HG02943 (cell line): ENCODE data around the gene BPIFB1.

Experiments used
- ATAC-seq: cut with Tn5 transposase; IDR thresholded peaks from one replicate; pipeline ENCODE4 v1.9.1; 2021; ENCODE audit warnings: mild to moderate bottlenecking, low read depth, moderate library complexity; ENCODE audit not compliant: unreplicated experiment

BPIFB1 gene

DNA sequence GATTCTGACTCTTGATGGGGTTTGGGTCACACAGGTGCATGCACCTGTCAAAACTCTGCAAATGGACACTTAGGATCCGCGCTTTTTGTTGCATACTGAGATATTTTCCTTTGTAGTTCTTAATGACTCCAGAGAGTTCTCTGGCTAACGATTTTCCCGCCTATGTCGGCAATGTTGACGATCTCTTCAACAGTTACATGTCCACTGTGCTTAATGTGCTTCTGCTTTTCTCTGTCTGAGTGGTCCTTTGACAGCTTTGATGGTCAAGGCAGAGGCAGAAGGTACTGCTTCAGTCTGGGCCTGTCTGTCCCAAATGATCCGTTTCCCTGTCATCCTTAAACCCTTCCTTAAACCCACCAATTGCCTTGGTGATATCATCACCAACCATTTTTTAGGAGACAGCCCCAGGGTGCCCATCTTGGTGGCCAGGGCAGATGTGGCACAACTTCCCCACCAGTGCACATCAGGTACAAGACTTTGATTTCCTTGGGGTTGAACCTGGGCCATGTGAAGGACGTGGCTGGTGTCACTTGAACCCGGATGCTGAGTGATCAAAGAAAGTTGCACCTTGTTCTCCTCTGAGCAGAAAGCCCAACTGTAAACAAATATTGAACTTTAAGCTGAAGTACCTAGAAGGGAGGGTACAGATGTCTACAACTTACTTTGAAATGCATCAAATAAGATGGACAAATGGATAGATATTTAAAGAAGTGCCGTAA lies 10.7 kb upstream of the BPIFB1 start:
- no peak for ATAC-seq

DNA sequence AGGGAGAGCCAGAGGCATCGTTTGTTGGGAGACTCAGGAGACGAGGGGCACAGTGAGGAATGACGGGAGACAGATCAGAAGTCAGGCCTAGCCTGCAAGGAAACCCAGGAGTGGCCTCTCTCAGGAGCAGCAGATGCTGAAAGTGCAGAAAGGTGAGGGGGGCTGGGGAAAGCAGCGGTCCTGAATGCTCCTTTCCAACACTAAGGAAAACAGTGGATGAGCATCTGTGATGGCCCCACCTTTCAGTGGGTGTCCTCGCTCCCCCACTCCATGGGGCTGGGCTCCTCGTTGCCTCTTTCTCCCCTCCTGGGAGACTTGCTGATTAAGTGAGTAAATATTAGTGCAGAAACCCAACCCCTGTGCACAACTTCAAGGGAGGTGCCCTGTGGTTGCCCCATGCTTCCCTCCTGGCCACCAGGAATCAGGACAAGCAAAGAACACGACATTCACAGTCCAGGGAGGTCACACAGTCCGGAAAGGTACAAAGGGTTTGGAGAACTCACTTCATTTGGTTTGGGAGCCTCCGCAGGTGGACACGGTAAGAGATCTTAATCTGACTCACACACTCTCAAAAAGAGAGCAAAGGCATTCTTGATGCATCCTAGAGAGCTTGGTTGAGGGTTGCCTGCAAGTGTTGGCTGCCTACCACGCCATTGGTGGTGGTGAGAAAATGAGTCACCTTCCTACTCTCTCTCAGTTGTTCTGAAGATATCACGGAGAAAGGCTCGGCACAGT lies 9.7 kb upstream of the BPIFB1 start:
- ATAC-seq: no peak

DNA sequence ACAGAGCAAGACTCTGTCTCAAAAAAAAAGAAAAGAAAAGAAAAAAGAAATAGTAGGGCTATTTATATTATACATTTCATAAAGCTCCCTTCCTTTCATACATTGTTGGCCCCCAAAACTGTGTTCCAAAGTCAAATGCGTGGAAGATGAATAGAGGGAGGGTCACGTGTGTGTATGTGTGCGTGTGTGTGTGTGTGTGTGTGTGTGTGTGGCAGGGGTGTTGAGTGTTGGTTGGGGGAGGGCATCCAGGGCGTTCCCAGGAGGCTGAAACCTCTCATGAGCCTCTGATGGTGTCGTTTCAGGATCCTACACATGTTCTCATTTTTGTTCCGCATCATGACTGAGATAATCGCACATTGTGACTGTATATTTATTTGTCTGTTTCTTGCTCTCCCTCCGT lies 7.8 kb upstream of the BPIFB1 start:
- ATAC-seq: no peak

DNA sequence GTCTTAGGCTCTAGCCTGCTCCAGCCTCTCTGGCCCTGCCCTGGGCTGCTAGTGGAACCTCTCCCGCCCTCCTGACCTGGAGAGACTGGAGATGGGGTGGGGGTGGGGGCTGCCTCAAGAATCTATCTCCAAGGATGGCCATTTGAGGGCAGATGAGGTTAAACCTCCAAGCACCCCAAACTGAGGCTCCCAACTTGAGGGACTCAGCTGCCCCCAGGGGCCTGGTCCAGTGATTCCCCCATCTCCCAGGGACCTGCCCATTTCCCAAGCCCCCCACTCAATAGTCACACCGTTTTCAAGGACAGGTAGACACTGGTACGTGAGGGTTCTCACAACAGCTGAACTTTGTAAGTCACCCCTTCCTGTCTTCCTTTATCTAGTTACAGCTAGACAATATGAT lies 7.1 kb upstream of the BPIFB1 start:
- ATAC-seq: no peak

DNA sequence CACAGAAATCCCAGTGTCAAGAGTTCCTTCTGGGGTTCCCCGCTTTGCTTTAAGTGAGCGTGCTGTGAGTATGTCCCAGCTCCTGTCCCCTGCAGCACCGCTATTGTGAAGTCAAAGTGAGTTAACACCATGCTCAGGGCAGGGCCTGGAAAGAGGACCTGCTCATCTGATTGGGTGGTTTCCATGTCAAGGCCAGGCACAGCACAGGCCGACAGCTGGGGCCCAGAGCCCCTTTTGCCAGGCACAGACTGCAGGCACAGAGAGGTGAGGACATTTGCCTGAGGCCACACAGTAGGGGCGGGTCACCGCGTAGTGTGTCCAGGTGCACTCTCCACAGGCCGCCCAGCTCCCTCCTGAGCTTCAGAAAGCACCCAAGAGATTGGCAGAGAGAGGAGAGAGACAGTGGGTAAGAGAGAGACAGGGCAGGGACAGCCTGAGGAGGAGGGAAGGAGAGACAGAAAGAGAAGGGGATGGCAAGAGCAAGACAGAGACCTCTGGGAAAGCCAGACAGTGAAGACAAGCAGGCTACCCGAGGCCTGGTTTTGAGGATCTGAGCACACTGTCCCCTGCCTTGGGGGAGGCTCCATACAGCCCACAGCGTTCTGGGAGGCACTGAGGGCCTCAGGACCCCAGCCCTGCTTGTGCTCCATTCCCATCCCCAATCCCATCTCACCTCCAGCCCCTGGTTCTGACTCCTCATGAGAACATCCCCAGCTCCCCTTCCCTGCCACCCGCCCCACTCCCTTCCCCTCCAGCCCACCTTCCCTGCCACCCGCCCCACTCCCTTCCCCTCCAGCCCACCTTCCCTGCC lies 6.5 kb upstream of the BPIFB1 start:
- ATAC-seq: no peak

DNA sequence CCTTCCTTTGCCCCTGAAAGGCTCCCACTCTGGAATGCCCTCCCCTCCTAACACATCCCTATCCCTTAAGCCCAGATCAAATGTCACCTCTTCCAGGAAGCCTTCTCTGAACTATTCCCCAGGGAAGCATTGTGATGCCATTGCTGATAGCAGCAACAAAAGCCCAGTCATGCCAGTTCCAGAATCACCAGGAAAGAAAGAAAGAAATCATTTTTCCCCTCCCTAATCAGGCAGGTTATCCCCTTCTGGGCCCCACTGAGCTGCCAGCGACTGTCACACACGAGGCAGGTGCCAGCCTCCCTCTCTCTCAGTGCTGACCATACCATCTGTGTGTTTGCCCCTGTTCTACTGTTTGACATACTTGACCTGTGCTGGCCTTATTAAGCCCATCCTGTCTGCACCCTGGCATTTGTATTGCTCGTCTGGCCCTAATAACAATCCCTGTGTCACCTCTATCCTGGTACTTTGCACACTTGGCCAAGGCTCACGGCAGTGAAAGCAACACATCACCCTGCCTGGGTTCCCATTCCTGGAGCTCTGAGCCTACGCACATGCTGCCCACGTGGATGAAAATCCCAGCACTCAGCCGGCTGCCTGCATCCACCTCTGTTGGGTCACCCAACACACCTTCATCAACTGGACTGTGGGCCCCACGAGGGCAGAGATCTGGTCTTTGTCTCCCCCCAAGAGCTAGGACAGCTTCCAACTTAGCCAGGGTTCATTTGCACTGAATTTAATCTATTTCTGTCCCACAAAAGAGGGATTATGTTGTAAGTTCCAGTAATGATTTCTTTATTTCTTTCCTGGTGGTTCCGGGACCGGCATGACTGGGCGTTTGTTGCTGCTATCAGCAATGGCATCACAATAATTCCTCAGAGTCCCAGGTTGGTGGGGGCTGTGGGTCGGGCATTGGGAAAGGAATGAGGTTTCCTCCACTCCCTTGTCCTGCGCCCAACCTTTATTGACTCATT lies 5.3 kb upstream of the BPIFB1 start:
- ATAC-seq: no peak

DNA sequence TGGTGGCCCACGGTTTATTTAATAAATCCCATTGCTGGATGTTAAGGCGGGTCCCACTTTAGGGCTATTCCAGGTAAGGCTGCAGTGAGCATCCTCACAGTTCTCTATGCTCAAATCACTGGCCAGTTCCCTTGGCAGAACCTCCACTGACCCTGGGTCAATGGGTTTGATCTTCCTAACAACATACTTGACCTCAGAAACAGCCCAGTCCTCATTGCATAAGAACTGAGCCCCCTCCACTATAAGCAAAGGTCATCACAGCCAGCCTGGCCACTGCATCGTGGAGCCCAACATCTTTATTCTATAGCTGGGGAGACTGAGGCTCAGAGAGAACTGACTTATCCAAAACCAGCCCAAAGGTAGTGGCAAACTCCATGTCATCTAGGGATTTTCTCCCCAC lies 4.3 kb upstream of the BPIFB1 start:
- no peak for ATAC-seq

DNA sequence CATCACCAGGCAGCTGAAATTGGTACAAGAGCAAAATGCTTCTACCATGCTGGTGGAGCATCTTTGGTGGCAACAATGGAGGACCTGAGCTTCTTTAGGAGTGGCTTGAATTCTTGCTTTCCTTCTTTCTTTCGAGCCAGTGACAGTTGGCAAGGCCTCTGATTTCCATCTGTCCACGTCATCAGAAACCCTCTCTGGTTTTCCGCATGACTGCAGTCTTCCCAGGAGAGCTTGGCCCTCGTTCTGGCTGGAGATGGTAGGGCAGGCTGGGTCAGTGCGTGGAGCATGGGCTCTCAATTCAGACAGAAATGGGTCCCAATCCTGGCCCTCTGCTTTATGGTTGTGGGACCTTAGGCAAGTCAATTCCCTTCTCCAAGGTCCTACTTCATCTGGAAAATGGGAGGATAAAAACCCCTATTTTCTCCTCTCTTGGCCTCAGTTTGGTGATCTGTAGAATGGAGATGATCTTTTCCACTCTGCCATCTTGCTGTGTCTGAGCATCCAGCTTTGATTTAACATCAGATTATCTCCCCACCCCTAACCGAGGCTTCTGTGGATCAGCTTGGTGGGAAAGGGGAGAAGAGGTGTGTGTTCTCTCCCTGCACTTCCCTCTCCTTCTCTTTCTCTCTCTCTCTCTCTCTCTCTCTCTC lies 3.6 kb upstream of the BPIFB1 start:
- no peak for ATAC-seq

DNA sequence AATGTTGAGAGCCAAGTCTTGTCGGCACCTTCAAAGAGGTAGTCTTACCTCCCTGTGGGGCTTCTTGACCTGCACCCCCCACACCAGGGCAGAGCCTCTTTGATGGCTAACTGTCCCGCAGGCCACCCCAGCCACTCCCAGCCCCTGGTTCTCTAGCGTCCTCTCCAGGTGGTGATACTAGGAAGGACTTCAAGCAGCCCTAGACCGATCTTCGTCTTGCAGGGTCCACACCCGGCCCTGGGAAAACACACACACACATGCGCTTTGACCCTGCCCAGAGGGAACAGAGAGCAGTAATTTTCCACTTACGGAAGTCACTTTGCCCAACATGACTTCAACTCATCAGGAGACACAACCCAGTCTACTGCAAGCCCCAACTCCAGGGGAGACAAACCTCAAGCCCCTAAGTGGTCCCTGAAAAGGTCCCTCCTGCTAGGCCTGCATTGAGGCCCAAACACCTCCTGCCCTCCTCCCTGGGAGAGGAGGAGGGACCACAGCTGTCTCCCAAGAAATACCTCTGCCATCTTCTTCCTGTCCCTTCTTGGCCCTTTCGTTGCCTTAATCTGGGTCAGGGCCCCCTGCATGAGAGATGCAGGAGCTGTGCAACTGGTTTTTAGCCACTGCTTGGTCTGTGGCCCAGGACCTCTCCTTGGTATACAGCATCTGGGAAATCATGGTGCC lies 2.9 kb upstream of the BPIFB1 start:
- no peak for ATAC-seq

DNA sequence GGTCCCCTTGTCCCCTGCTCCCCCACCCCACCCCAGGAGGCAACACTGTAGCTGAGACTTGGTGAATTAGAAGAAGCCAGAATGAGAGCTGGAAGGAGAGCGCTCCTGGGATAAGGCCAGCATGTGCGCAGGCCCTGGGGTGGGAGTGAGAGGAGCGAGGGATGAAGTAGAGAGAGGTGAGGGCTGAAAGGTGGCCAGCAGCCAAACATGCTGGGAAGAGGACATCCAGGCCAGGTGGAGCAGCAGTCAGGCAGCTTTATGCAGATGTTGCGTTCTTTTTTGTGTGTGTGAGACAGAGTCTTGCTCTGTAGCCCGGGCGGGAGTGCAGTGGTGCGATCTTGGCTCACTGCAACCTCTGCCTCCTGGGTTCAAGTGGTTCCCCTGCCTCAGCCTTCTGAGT lies 2.2 kb upstream of the BPIFB1 start:
- ATAC-seq: no peak

DNA sequence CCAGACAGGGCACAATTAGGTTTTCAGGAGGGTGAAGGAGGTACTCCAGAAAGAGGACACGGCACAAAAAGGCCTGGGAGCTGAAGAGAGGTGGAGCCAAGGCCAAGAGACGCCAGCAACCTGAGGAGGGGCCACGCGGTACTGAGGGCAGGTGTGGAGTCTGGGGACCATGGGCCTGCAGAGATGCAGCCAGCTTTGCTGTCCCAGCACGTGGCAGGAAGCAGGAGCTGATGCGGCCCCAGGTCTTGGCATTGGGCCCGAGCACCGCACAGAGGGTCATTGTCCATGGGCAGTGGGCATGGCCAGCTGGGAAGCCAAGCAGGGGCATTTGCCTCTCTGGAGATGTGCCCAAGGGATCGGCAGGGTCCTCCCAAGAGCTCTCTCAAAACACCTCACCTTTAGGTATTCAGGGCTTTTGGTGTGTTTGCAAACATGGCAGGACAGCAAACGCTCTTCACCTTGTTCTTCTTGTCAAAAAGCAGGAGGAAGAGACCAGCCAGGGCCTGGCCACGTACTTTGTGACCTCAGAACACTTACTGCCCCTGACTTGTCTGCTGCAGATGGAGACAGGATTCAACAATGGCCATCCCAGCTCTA lies 1.4 kb upstream of the BPIFB1 start:
- no peak for ATAC-seq

DNA sequence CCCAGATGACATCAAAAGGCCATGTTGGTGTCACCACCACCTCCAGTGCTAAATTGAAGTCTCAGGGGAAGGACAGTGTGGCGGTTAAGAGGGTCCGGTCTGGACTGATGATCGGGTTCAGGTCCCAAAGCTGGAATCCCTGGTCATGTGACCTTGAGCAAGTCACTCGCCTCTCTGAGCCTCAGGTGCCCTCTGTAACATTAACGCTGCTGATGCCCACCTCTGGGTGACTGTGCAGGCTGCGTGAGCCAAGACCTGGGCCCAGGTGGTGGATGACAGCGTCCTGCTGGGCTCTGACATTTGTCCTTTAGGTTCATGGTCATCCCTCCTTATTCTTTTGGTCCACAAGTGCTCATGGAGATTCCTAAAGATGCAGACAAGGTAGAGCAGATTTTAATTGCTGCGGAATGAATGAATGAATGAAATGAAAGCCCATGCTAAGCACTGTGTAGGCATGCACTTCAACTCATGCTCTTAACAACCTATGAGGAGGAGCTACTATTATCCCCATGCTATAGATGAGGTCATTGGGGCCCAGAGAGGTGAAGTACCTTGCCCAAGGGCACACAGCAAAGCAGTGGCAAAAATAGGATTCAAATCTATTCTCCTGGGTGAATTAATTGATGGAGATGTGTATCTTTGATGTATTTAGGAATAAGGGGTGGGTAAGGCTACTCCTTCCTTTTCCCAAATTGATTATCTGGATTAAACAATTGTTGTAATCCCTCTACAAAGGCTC lies 649 bp upstream of the BPIFB1 start:
- no peak for ATAC-seq

DNA sequence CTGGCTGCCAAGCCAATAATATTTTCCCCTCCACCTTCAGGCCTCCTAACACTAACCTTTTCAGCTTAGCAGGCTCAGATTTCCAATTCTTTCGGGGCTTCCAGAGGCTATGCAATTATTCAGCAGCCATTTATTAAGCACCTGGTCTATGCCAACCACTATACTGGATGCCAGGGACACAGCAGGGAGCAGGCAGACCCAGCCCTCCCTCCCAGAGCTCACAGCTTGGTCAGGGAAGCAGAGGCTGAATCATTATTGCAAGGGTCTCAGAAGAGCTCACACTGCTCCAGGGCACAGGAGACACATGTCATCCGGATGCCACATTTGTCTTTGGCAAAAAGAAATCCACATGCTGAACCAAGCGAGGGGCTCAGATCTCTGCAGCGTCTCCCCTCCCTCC lies 1.3 kb downstream of the BPIFB1 start:
- ATAC-seq: no peak

DNA sequence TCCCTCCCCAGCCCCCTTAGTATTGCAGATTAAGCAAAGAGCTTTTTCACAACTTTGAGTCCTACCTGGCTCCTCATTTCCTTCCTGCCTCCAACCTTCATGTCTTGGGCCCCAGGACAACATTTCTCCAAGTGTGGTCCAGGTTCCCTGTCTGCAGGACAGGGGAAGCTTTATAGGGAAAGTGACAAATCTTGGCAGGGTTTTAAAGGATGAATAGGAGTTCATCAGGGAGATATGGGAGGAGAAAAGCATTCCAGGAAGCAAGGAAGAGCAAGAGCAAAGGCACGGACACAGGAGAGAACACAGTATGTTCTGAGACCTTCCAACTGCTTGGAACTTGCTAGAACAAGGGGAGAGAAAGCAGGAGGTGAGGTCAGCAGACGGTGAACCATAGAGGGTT lies 1.9 kb downstream of the BPIFB1 start:
- no peak for ATAC-seq

DNA sequence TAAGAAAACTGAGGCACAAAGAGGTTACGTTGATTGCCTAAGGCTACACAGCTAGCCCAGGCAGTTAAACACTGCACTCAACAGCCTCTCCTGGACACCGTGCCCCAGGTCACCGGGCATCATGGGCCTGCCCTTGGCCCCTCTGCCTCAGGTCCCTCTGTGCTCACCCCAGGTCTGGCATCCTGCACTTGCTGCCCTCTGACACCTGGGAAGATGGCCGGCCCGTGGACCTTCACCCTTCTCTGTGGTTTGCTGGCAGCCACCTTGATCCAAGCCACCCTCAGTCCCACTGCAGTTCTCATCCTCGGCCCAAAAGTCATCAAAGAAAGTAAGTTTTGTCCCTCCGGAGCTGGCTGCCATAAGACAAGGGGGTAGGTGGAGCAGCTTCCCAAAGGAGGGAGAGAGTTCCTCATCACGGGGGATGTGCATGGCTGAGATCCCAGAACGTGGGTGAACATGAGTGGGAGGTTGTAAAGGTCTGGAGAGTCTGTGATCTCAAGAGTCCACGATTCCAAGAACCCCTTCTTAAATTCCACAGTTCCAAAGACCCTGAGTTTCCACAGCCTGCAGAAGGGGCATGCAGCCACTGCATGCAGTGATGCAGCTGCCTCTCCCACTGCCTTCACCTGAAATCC lies 3.0 kb downstream of the BPIFB1 start:
- no peak for ATAC-seq

DNA sequence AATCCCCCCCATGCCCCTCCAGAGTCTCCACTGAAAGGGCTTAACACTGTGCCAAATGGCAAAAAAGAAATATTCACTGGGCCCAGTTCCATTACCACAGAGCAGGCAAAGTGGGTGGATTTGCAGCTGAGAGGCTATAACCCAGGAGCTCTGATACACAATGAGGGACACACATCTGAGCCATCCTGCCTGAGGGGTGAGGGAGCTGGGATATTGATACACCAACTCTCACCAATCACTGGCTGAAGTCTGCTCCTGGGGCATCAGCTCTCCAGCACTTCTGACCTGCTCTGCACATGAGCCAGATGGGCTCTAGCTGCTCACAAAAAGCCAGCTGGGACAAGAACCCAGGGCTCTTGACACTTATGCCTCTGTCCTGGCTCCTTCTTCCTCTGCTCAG lies 4.9 kb downstream of the BPIFB1 start:
- no peak for ATAC-seq

DNA sequence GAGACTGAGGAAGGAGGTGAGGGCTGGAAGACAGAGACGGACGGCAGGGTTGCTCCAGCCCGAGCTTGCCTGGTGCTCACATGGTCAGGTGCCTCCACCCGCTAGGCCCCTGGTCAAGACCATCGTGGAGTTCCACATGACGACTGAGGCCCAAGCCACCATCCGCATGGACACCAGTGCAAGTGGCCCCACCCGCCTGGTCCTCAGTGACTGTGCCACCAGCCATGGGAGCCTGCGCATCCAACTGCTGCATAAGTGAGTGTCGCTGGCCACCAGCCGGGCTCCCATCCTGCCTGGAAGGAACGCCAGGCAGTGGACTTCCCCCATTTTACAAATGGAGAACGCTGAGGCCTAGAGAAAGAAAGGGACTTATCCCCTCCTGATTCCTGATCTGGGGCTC lies 7.8 kb downstream of the BPIFB1 start:
- ATAC-seq: no peak

DNA sequence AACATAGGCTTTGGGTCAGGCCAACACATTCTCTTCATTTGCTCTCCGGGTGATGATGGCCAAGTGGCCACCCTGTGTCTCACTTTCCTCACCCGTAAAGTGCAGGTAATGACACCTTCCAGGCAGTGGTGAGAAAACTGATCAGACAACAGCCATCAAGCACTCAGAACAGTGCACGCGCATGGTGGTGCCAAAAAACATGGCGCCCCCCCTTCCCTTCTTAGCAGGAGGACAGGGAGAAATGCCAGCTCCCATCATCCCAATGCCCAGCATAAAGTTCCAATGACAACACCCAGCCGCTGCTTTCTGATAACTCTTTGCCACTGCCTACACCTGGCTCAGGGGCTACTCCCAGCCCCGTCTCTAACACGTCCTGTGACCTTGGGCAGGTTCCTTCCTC lies 8.4 kb downstream of the BPIFB1 start:
- ATAC-seq: no peak
